ENCODE measurements around the gene VWA3B.
"Not testable (repeated sequence)": the region's sequence is repeated elsewhere in the genome, so short reads cannot be mapped to it uniquely, and the experiment has no call there.

Gene VWA3B

GRCh38 chr2:98137196-98137595 is 50.2 kb downstream of the VWA3B start:
- DNase-seq (ENCODE audit: low read depth) = no peak

- not testable (repeated sequence) for DNase-seq (ENCODE audit: low read depth)
Observed at GRCh38 chr2:98138978-98139377, 52.0 kb downstream of the VWA3B start.

GRCh38 chr2:98140210-98140609 is 53.2 kb downstream of the VWA3B start:
- no peak for DNase-seq (ENCODE audit: low read depth)

- no peak for DNase-seq (ENCODE audit: low read depth)
Observed at GRCh38 chr2:98142106-98142791, 55.3 kb downstream of the VWA3B start.

GRCh38 chr2:98145070-98145469 is 58.1 kb downstream of the VWA3B start:
- DNase-seq (ENCODE audit: low read depth) = no peak

- DNase-seq (ENCODE audit: low read depth) = not testable (repeated sequence)
Observed at GRCh38 chr2:98147900-98148299, 60.9 kb downstream of the VWA3B start.

GRCh38 chr2:98148595-98149332 is 61.8 kb downstream of the VWA3B start:
- no peak for DNase-seq (ENCODE audit: low read depth)

- DNase-seq (ENCODE audit: low read depth) = no peak
Observed at GRCh38 chr2:98149333-98149697, 62.3 kb downstream of the VWA3B start.

GRCh38 chr2:98153481-98153880 is 66.5 kb downstream of the VWA3B start:
- DNase-seq (ENCODE audit: low read depth) = no peak

GRCh38 chr2:98155291-98155690 is 68.3 kb downstream of the VWA3B start:
- no peak for DNase-seq (ENCODE audit: low read depth)

GRCh38 chr2:98155716-98156115 is 68.7 kb downstream of the VWA3B start:
- DNase-seq (ENCODE audit: low read depth) = no peak

GRCh38 chr2:98156304-98156703 is 69.3 kb downstream of the VWA3B start:
- DNase-seq (ENCODE audit: low read depth) = no peak

- no peak for DNase-seq (ENCODE audit: low read depth)
Observed at GRCh38 chr2:98157557-98157956, 70.6 kb downstream of the VWA3B start.

- no peak for DNase-seq (ENCODE audit: low read depth)
Observed at GRCh38 chr2:98158305-98158704, 71.3 kb downstream of the VWA3B start.

- no peak for DNase-seq (ENCODE audit: low read depth)
Observed at GRCh38 chr2:98160554-98160953, 73.6 kb downstream of the VWA3B start.

GRCh38 chr2:98161186-98161585 is 74.2 kb downstream of the VWA3B start:
- DNase-seq (ENCODE audit: low read depth) = no peak

GRCh38 chr2:98164256-98164655 is 77.3 kb downstream of the VWA3B start:
- no peak for DNase-seq (ENCODE audit: low read depth)

- DNase-seq (ENCODE audit: low read depth) = no peak
Observed at GRCh38 chr2:98165516-98166071, 78.6 kb downstream of the VWA3B start.

- no peak for DNase-seq (ENCODE audit: low read depth)
Observed at GRCh38 chr2:98167916-98168315, 80.9 kb downstream of the VWA3B start.

GRCh38 chr2:98170076-98170475 is 83.1 kb downstream of the VWA3B start:
- DNase-seq (ENCODE audit: low read depth) = no peak

GRCh38 chr2:98172150-98172765 is 85.3 kb downstream of the VWA3B start:
- DNase-seq (ENCODE audit: low read depth) = no peak

GRCh38 chr2:98172951-98173350 is 86.0 kb downstream of the VWA3B start:
- DNase-seq (ENCODE audit: low read depth) = no peak

GRCh38 chr2:98175811-98176210 is 88.8 kb downstream of the VWA3B start:
- no peak for DNase-seq (ENCODE audit: low read depth)

Measured in stimulated activated CD4-positive, alpha-beta T cell treated with anti-CD3 and anti-CD28 coated beads, Interleukin-2, amount 100 ng/mL, for 4 hours (primary cell).